SK-N-SH (cell line): ENCODE results near the gene C11orf65. TPM values are rescaled to one million over a fixed set of nuclear protein-coding genes. Genes with fewer than 3 reads are reported as not detected.
"Not testable (repeated sequence)": the region's sequence is repeated elsewhere in the genome, so short reads cannot be mapped to it uniquely, and the experiment has no call there.

Experiments
- CTCF ChIA-PET: fragments of 300-600, 350-600 bp; formaldehyde crosslinking; extraction: SDS; loops from one replicate; lab custom pipeline; 2021; lab: Yijun Ruan, JAX
- POLR2A ChIA-PET: fragments of 350-600 bp; sonication (Branson Sonifier 250); formaldehyde crosslinking; extraction: SDS; loops from one replicate; lab custom pipeline; 2020; ENCODE audit warnings: antibody characterized with exemption, inconsistent platforms; lab: Yijun Ruan, JAX
- DNase-seq: peaks from one replicate; pipeline ENCODE4 v3.0.0; 2012
- H2AFZ ChIP-seq: fragments of 200-600 bp; sonication (generic); 2 replicates; pipeline ENCODE4 v1.8.1; 2016; ENCODE audit warnings: antibody characterized with exemption, mild to moderate bottlenecking, low read depth
- H3F3A ChIP-seq: fragments of 200-600 bp; sonication (generic); replicated peaks from 2 replicates; pipeline ENCODE3; 2016; ENCODE audit warnings: antibody characterized with exemption, mild to moderate bottlenecking; ENCODE audit not compliant: insufficient read depth
- H3K27ac ChIP-seq, 2 experiments: fragments of 200-500 bp in 1 of 2; fragments of 200-600 bp in 1 of 2; sonication (Bioruptor generic) in 1 of 2; sonication (generic), shearing (Covaris generic) in 1 of 2; 2 replicates each; pipeline versions ENCODE4 v1.5.1 to v1.6.1; 2014 to 2016; ENCODE audit warnings: low read depth in 2 of 2, inconsistent platforms in 1 of 2, low read length in 1 of 2, mild to moderate bottlenecking in 1 of 2, mixed read lengths in 1 of 2
- H3K27me3 ChIP-seq: fragments of 200-600 bp; sonication (generic), shearing (Covaris generic); 2 replicates; pipeline ENCODE4 v1.6.1; 2016; ENCODE audit warnings: mixed run types; ENCODE audit not compliant: insufficient read depth
- H3K36me3 ChIP-seq, 2 experiments: fragments of 200-500 bp in 1 of 2; fragments of 200-600 bp in 1 of 2; sonication (Bioruptor generic) in 1 of 2; sonication (generic) in 1 of 2; replicated peaks in 1 of 2; 2 replicates each; pipeline versions ENCODE3 to v1.5.1; 2014 to 2016; ENCODE audit warnings: low read length in 1 of 2, mild to moderate bottlenecking in 1 of 2; ENCODE audit not compliant: insufficient read depth in 2 of 2, control insufficient read depth in 1 of 2
- H3K4me1 ChIP-seq, 2 experiments: fragments of 200-500 bp in 1 of 2; fragments of 200-600 bp in 1 of 2; sonication (Bioruptor generic) in 1 of 2; sonication (generic), shearing (Covaris generic) in 1 of 2; 2 replicates each; pipeline versions ENCODE4 v1.5.1 to v1.6.1; 2014 to 2016; ENCODE audit warnings: low read depth in 1 of 2, low read length in 1 of 2, mixed run types in 1 of 2; ENCODE audit not compliant: insufficient read depth in 2 of 2, control insufficient read depth in 1 of 2
- H3K4me2 ChIP-seq: fragments of 200-600 bp; sonication (generic), shearing (Covaris generic); 2 replicates; pipeline ENCODE4 v1.6.1; 2017; ENCODE audit warnings: mixed run types
- H3K4me3 ChIP-seq, 2 experiments: fragments of 200-500 bp in 1 of 2; fragments of 200-600 bp in 1 of 2; sonication (Bioruptor generic) in 1 of 2; sonication (generic), shearing (Covaris generic) in 1 of 2; 2 replicates each; pipeline versions ENCODE4 v1.5.1 to v1.8.1; 2014 to 2016; ENCODE audit warnings: low read depth in 2 of 2, inconsistent platforms in 1 of 2, low read length in 1 of 2, mild to moderate bottlenecking in 1 of 2, mixed read lengths in 1 of 2, moderate library complexity in 1 of 2
- H3K79me2 ChIP-seq: fragments of 200-600 bp; sonication (generic); 2 replicates; pipeline ENCODE4 v1.8.1; 2017; ENCODE audit warnings: mild to moderate bottlenecking; ENCODE audit not compliant: insufficient read depth
- H3K9ac ChIP-seq: fragments of 200-600 bp; sonication (generic); 2 replicates; pipeline ENCODE4 v1.6.1; 2017; ENCODE audit warnings: mixed run types
- H3K9me2 ChIP-seq: fragments of 200-600 bp; sonication (generic); 2 replicates; pipeline ENCODE4 v1.6.1; 2017; ENCODE audit warnings: mixed run types
- H3K9me3 ChIP-seq: fragments of 200-600 bp; sonication (generic); 2 replicates; pipeline ENCODE4 v1.6.1; 2017; ENCODE audit warnings: mixed run types, mild to moderate bottlenecking, moderate library complexity
- H4K20me1 ChIP-seq: fragments of 200-600 bp; sonication (generic); 2 replicates; pipeline ENCODE4 v1.6.1; 2017; ENCODE audit warnings: mild to moderate bottlenecking, mixed run types; ENCODE audit not compliant: insufficient read depth
- RAD21 ChIP-seq: IDR thresholded peaks from 2 replicates; pipeline ENCODE4 v1.6.1; 2012; ENCODE audit warnings: mild to moderate bottlenecking, low read length
- RFX5 ChIP-seq: IDR thresholded peaks from 2 replicates; pipeline ENCODE4 v1.6.1; 2012; ENCODE audit warnings: mild to moderate bottlenecking, improper control_type of control experiment, low read length
- RXRA ChIP-seq: IDR thresholded peaks from 2 replicates; pipeline ENCODE4 v1.4.0; 2012; ENCODE audit warnings: low read depth, mild to moderate bottlenecking, borderline replicate concordance
- SMC3 ChIP-seq: IDR thresholded peaks from 2 replicates; pipeline ENCODE4 v1.6.1; 2012; ENCODE audit warnings: low read depth, low read length, improper control_type of control experiment
- TAF1 ChIP-seq: IDR thresholded peaks from 2 replicates; pipeline ENCODE4 v1.6.1; 2012; ENCODE audit warnings: low read depth, mild to moderate bottlenecking, low read length, moderate library complexity, borderline replicate concordance
- TCF12 ChIP-seq: IDR thresholded peaks from 2 replicates; pipeline ENCODE4 v1.4.0; 2012
- YY1 ChIP-seq: IDR thresholded peaks from 2 replicates; pipeline ENCODE4 v1.4.0; 2012; ENCODE audit warnings: low read depth, mild to moderate bottlenecking
- WGBS: methylation state at CpG from one replicate; pipeline ENCODE4 v1.1.6; 2017; ENCODE audit warnings: low lambda C conversion rate; 5-methylcytosine and 5-hydroxymethylcytosine counted together
- polyA plus RNA-seq, 3 experiments: library from polyadenylated mRNA; depleted of rRNA; stranded (reverse); fragments of >200 nt; gene quantifications; 2 replicates each; pipeline ENCODE4 v1.2.3, GENCODE V29; 2012
- TF ChIP-seq, protein P1 (sequence below): fragments of 200-600 bp; sonication (generic); IDR thresholded peaks from 2 replicates; pipeline ENCODE4 v1.6.1; 2017; ENCODE audit warnings: antibody characterized with exemption, mild to moderate bottlenecking, moderate library complexity
- TF ChIP-seq, protein P2 (sequence below): IDR thresholded peaks from 2 replicates; pipeline ENCODE4 v1.6.1; 2012; ENCODE audit warnings: mild to moderate bottlenecking, low read depth, low read length, moderate library complexity
- TF ChIP-seq, protein P3 (sequence below): IDR thresholded peaks from 2 replicates; pipeline ENCODE4 v1.4.0; 2012; ENCODE audit warnings: low read depth, borderline replicate concordance

Gene C11orf65
- polyA plus RNA-seq, 1 of the 3 experiments (the other 2 are of a cell fraction) = 0.07 TPM

DNA sequence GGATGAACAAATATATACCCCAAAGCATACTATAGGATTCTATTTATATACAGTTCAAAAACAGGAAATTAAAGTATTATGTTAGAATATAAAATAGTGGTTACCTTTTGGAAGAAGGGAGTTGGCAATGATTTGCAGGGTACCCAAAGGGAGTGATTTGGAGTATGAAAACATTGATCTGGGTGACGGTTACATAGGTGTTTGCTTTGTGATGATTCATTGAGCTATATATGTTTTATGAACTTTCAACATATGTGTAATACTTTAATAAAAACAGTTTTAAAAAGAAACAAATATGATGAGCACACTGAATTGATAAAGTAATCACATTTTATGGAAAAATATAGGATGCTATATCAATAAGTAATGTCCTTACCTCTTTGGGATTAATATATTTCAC lies 36.0 kb downstream of the C11orf65 start:
- Histone ChIP-seq H3F3A (no peaks in the 10 kb centered on the region), H3K27ac (no peak overlapping the region), H3K79me2 (no peaks in the 10 kb centered on the region), H3K9ac (no peak overlapping the region), H3K4me3 (no peak overlapping the region), H3K9me3 (0 out of 2 replicates have a peak, but pooled peaks cover 7% of the 10 kb centered on the region), H4K20me1 (no peaks in the 10 kb centered on the region), H3K36me3 (no peaks in the 10 kb centered on the region), H3K4me2 (no peak overlapping the region), H3K9me2 (no peaks in the 10 kb centered on the region), H3K4me1 (no peaks in the 10 kb centered on the region), H3K27me3 (no peaks in the 10 kb centered on the region), H2AFZ (no peak overlapping the region)
- ChIA-PET CTCF (no interaction called here), POLR2A (no interaction called here)
- DNase-seq = no peak
- WGBS = 74% methylated on average over 1 of the region's 1 CpG
- TF ChIP-seq TAF1 (no peak), RFX5 (no peak), TCF12 (no peak), YY1 (no peak), RXRA (no peak)
- TF ChIP-seq, protein P1, sequence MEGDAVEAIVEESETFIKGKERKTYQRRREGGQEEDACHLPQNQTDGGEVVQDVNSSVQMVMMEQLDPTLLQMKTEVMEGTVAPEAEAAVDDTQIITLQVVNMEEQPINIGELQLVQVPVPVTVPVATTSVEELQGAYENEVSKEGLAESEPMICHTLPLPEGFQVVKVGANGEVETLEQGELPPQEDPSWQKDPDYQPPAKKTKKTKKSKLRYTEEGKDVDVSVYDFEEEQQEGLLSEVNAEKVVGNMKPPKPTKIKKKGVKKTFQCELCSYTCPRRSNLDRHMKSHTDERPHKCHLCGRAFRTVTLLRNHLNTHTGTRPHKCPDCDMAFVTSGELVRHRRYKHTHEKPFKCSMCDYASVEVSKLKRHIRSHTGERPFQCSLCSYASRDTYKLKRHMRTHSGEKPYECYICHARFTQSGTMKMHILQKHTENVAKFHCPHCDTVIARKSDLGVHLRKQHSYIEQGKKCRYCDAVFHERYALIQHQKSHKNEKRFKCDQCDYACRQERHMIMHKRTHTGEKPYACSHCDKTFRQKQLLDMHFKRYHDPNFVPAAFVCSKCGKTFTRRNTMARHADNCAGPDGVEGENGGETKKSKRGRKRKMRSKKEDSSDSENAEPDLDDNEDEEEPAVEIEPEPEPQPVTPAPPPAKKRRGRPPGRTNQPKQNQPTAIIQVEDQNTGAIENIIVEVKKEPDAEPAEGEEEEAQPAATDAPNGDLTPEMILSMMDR = no peak
- TF ChIP-seq, protein P2, sequence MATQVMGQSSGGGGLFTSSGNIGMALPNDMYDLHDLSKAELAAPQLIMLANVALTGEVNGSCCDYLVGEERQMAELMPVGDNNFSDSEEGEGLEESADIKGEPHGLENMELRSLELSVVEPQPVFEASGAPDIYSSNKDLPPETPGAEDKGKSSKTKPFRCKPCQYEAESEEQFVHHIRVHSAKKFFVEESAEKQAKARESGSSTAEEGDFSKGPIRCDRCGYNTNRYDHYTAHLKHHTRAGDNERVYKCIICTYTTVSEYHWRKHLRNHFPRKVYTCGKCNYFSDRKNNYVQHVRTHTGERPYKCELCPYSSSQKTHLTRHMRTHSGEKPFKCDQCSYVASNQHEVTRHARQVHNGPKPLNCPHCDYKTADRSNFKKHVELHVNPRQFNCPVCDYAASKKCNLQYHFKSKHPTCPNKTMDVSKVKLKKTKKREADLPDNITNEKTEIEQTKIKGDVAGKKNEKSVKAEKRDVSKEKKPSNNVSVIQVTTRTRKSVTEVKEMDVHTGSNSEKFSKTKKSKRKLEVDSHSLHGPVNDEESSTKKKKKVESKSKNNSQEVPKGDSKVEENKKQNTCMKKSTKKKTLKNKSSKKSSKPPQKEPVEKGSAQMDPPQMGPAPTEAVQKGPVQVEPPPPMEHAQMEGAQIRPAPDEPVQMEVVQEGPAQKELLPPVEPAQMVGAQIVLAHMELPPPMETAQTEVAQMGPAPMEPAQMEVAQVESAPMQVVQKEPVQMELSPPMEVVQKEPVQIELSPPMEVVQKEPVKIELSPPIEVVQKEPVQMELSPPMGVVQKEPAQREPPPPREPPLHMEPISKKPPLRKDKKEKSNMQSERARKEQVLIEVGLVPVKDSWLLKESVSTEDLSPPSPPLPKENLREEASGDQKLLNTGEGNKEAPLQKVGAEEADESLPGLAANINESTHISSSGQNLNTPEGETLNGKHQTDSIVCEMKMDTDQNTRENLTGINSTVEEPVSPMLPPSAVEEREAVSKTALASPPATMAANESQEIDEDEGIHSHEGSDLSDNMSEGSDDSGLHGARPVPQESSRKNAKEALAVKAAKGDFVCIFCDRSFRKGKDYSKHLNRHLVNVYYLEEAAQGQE = no peak
- TF ChIP-seq, protein P3, sequence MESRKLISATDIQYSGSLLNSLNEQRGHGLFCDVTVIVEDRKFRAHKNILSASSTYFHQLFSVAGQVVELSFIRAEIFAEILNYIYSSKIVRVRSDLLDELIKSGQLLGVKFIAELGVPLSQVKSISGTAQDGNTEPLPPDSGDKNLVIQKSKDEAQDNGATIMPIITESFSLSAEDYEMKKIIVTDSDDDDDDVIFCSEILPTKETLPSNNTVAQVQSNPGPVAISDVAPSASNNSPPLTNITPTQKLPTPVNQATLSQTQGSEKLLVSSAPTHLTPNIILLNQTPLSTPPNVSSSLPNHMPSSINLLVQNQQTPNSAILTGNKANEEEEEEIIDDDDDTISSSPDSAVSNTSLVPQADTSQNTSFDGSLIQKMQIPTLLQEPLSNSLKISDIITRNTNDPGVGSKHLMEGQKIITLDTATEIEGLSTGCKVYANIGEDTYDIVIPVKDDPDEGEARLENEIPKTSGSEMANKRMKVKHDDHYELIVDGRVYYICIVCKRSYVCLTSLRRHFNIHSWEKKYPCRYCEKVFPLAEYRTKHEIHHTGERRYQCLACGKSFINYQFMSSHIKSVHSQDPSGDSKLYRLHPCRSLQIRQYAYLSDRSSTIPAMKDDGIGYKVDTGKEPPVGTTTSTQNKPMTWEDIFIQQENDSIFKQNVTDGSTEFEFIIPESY = no peak

DNA sequence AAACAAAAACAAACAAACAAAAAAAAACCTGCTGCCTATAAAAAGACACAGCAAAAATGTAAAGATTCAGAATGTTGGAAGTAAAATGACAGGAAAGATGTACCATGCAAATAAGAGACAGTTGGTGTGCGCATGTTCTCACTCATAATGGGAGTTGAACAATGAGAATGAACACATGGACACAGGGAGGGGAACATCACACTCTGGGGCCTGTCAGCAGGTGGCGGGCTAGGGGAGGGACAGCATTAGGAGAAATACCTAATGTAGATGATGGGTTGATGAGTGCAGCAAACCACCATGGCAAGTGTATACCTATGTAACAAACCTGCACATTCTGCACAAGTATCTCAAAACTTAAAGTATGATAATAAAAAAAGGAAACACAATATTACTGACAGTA lies 49.8 kb downstream of the C11orf65 start:
- H3K9ac ChIP-seq, H3K4me2 ChIP-seq, H2AFZ ChIP-seq, H3K36me3 ChIP-seq, DNase-seq, H4K20me1 ChIP-seq, H3K9me2 ChIP-seq, H3K27ac ChIP-seq, H3K27me3 ChIP-seq, H3K79me2 ChIP-seq, POLR2A ChIA-PET, H3K4me3 ChIP-seq, H3K4me1 ChIP-seq, H3F3A ChIP-seq: not testable (repeated sequence)
- 64% methylated on average over 2 of the region's 2 CpGs for WGBS
- TF ChIP-seq SMC3 = peak; percentile 25; the same call in 1 of the 2 replicates
- TF ChIP-seq, protein P1 = peak; percentile 28; the same call in 1 of the 2 replicates
- TF ChIP-seq RAD21 = peak; percentile 38; the same call in 1 of the 2 replicates
- CTCF ChIA-PET = interaction anchor here (0.7 to 1.0 kb wide), 2 partner anchors 231 to 299 kb away, joined by 3 read pairs; no protein-coding TSS in a partner anchor
- peaks cover 13% of the 10 kb centered on the region; the same call in 1 of the 2 replicates for H3K9me3 ChIP-seq
